H1 (cell line): ENCODE measurements around the gene NELL2. TPM values are rescaled to one million over a fixed set of nuclear protein-coding genes. Genes with fewer than 3 reads are reported as not detected.

Source experiments
- CTCF ChIA-PET: fragments of 300-600 bp; sonication (Branson Sonifier 250); formaldehyde crosslinking; loops from one replicate; lab custom pipeline; 2021; ENCODE audit not compliant: partially characterized antibody; lab: Charles Lee
- POLR2A ChIA-PET: fragments of 300-600 bp; sonication (Branson Sonifier 250); formaldehyde crosslinking; loops from one replicate; lab custom pipeline; 2021; ENCODE audit warnings: inconsistent platforms; ENCODE audit not compliant: partially characterized antibody; lab: Charles Lee
- DNase-seq, 2 experiments: peaks; one replicate each; pipeline versions ENCODE4 v3.0.0 to v3.0.0-alpha.2; 2010 to 2022; ENCODE audit warnings: low spot score in 2 of 2, low read depth in 1 of 2, mixed read lengths in 1 of 2
- FAIRE-seq: peaks from 2 replicates; lab custom pipeline; 2011; peaks lifted over from hg19 to GRCh38; lab: Jason Lieb, UNC
- H2AFZ ChIP-seq: 2 replicates; pipeline ENCODE4 v1.8.1; 2012; ENCODE audit warnings: low read length, inconsistent platforms
- H2AK5ac ChIP-seq: 2 replicates; pipeline ENCODE4 v1.6.1; 2013; ENCODE audit warnings: low read depth, low read length
- H2BK120ac ChIP-seq: replicated peaks from 2 replicates; pipeline ENCODE3; 2013; ENCODE audit warnings: low read depth, low read length, inconsistent platforms
- H2BK12ac ChIP-seq: 2 replicates; pipeline ENCODE4 v1.6.1; 2013; ENCODE audit warnings: low read depth, low read length
- H2BK15ac ChIP-seq: 2 replicates; pipeline ENCODE4 v1.6.1; 2013; ENCODE audit warnings: low read length
- H2BK20ac ChIP-seq: 2 replicates; pipeline ENCODE4 v1.6.1; 2013; ENCODE audit warnings: low read length
- H2BK5ac ChIP-seq: 2 replicates; pipeline ENCODE4 v1.6.1; 2013; ENCODE audit warnings: low read depth, low read length
- H3K14ac ChIP-seq: 2 replicates; pipeline ENCODE4 v1.6.1; 2013; ENCODE audit warnings: inconsistent platforms; ENCODE audit not compliant: insufficient read length
- H3K18ac ChIP-seq: 2 replicates; pipeline ENCODE4 v1.6.1; 2013; ENCODE audit warnings: low read length; ENCODE audit errors: extremely low read depth
- H3K23ac ChIP-seq: 2 replicates; pipeline ENCODE4 v1.6.1; 2013; ENCODE audit warnings: inconsistent platforms; ENCODE audit not compliant: insufficient read length
- H3K23me2 ChIP-seq: 2 replicates; pipeline ENCODE4 v1.6.1; 2013; ENCODE audit warnings: low read depth, low read length
- H3K27ac ChIP-seq: 2 replicates; pipeline ENCODE4 v1.6.1; 2011; ENCODE audit warnings: low read depth, low read length, inconsistent platforms
- H3K27me3 ChIP-seq, 4 experiments: replicated peaks in 1 of 4; 1 replicate in 1 of 4; 2 replicates in 3 of 4; pipeline versions ENCODE4 v1.6.1 to v1.8.1; 2011 to 2013; ENCODE audit warnings: low read length in 3 of 4, mild to moderate bottlenecking in 3 of 4, inconsistent platforms in 2 of 4, mixed read lengths in 2 of 4, moderate library complexity in 1 of 4; ENCODE audit not compliant: control insufficient read depth in 3 of 4, insufficient read depth in 3 of 4; ENCODE audit errors: extremely low read depth in 1 of 4
- H3K36me3 ChIP-seq, 4 experiments: 2 replicates each; pipeline versions ENCODE4 v1.6.1 to v1.8.1; 2011 to 2013; ENCODE audit warnings: mild to moderate bottlenecking in 4 of 4, low read length in 3 of 4, moderate library complexity in 2 of 4, control low read depth in 1 of 4, inconsistent platforms in 1 of 4; ENCODE audit not compliant: insufficient read depth in 4 of 4, control insufficient read depth in 2 of 4
- H3K4ac ChIP-seq: replicated peaks from 2 replicates; pipeline ENCODE3; 2013; ENCODE audit warnings: low read length, low read depth, mixed read lengths, inconsistent platforms; ENCODE audit not compliant: insufficient read length
- H3K4me1 ChIP-seq, 4 experiments: replicated peaks in 1 of 4; 1 replicate in 1 of 4; 2 replicates in 3 of 4; pipeline versions ENCODE4 v1.6.1 to v1.8.1; 2011 to 2013; ENCODE audit warnings: low read length in 3 of 4, inconsistent platforms in 2 of 4, mixed read lengths in 1 of 4; ENCODE audit not compliant: insufficient read depth in 4 of 4, control insufficient read depth in 3 of 4
- H3K4me2 ChIP-seq, 2 experiments: 2 replicates each; pipeline versions ENCODE4 v1.6.1 to v1.8.1; 2011 to 2013; ENCODE audit warnings: low read depth in 2 of 2, low read length in 2 of 2, control low read depth in 1 of 2, inconsistent platforms in 1 of 2, mild to moderate bottlenecking in 1 of 2; ENCODE audit not compliant: insufficient read depth in 1 of 2
- H3K4me3 ChIP-seq, 4 experiments: fragments of 200-600, 300-600 bp in 1 of 4; sonication (generic), shearing (Covaris generic), sonication (Bioruptor Twin) in 1 of 4; 2 replicates each; pipeline versions ENCODE4 v1.5.1 to v1.8.1; 2011 to 2016; ENCODE audit warnings: low read length in 4 of 4, low read depth in 3 of 4, control low read depth in 2 of 4, inconsistent platforms in 2 of 4, mild to moderate bottlenecking in 2 of 4, mixed read lengths in 1 of 4, moderate library complexity in 1 of 4; ENCODE audit not compliant: insufficient read depth in 2 of 4; ENCODE audit errors: extremely low read depth in 1 of 4
- H3K56ac ChIP-seq: replicated peaks from 2 replicates; pipeline ENCODE3; 2013; ENCODE audit warnings: low read depth, mild to moderate bottlenecking, mixed read lengths, low read length, inconsistent platforms; ENCODE audit not compliant: insufficient read length
- H3K79me1 ChIP-seq: 2 replicates; pipeline ENCODE4 v1.6.1; 2013; ENCODE audit warnings: low read depth, low read length, control low read depth
- H3K79me2 ChIP-seq, 2 experiments: 2 replicates each; pipeline versions ENCODE4 v1.6.1 to v1.8.1; 2012 to 2013; ENCODE audit warnings: low read length in 2 of 2, mild to moderate bottlenecking in 2 of 2, inconsistent platforms in 1 of 2; ENCODE audit not compliant: insufficient read depth in 2 of 2, control insufficient read depth in 1 of 2
- H3K9ac ChIP-seq, 4 experiments: replicated peaks in 1 of 4; 1 replicate in 1 of 4; 2 replicates in 3 of 4; pipeline versions ENCODE4 v1.6.1 to v1.8.1; 2011 to 2013; ENCODE audit warnings: low read depth in 3 of 4, low read length in 3 of 4, control low read depth in 2 of 4, mild to moderate bottlenecking in 2 of 4, moderate library complexity in 2 of 4, inconsistent platforms in 1 of 4; ENCODE audit errors: extremely low read depth in 1 of 4
- H3K9me3 ChIP-seq, 2 experiments: 2 replicates each; pipeline versions ENCODE4 v1.6.1 to v1.8.1; 2012 to 2013; ENCODE audit warnings: mild to moderate bottlenecking in 2 of 2, moderate library complexity in 2 of 2, control low read depth in 1 of 2, inconsistent platforms in 1 of 2, low read depth in 1 of 2, low read length in 1 of 2, mixed read lengths in 1 of 2; ENCODE audit not compliant: insufficient read depth in 2 of 2
- H4K20me1 ChIP-seq, 2 experiments: replicated peaks in 1 of 2; 2 replicates each; pipeline versions ENCODE3 to v1.8.1; 2011 to 2013; ENCODE audit warnings: inconsistent platforms in 2 of 2, low read length in 2 of 2, mild to moderate bottlenecking in 1 of 2; ENCODE audit not compliant: insufficient read depth in 2 of 2, control insufficient read depth in 1 of 2
- H4K5ac ChIP-seq: 2 replicates; pipeline ENCODE4 v1.6.1; 2013; ENCODE audit warnings: low read length, low read depth, mixed read lengths, inconsistent platforms; ENCODE audit not compliant: insufficient read length
- H4K8ac ChIP-seq: 2 replicates; pipeline ENCODE4 v1.8.0; 2013; ENCODE audit warnings: mild to moderate bottlenecking, moderate library complexity, low read length, inconsistent platforms; ENCODE audit not compliant: insufficient read depth; ENCODE audit errors: extremely low read depth
- H4K91ac ChIP-seq: replicated peaks from 2 replicates; pipeline ENCODE3; 2013; ENCODE audit warnings: low read length, mixed read lengths, inconsistent platforms; ENCODE audit not compliant: insufficient read length
- BCL11A ChIP-seq, 2 experiments: IDR thresholded peaks; one replicate each; pipeline ENCODE4 v1.6.1; 2011; ENCODE audit warnings: low read depth in 2 of 2, low read length in 2 of 2, mild to moderate bottlenecking in 2 of 2
- BRCA1 ChIP-seq: IDR thresholded peaks from 2 replicates; pipeline ENCODE4 v1.6.1; 2012; ENCODE audit warnings: low read depth, low read length, improper control_type of control experiment
- CBX5 ChIP-seq: fragments of 300-800, 300-1000 bp; sonication (generic); IDR thresholded peaks from 2 replicates; pipeline ENCODE4 v1.7.1; 2016; ENCODE audit warnings: antibody characterized with exemption, low read length, low read depth
- CHD1 ChIP-seq: IDR thresholded peaks from 2 replicates; pipeline ENCODE4 v1.6.1; 2012; ENCODE audit warnings: low read depth, low read length, improper control_type of control experiment
- CHD2 ChIP-seq: IDR thresholded peaks from 2 replicates; pipeline ENCODE4 v1.6.1; 2012; ENCODE audit warnings: low read length, improper control_type of control experiment
- CREB1 ChIP-seq: IDR thresholded peaks from 2 replicates; pipeline ENCODE4 v1.6.1; 2012; ENCODE audit warnings: inconsistent platforms
- MAFK ChIP-seq: IDR thresholded peaks from 2 replicates; pipeline ENCODE4 v1.6.1; 2012; ENCODE audit warnings: low read depth, mild to moderate bottlenecking, improper control_type of control experiment, low read length
- SIX5 ChIP-seq: IDR thresholded peaks from 2 replicates; pipeline ENCODE4 v1.6.1; 2011; ENCODE audit warnings: mild to moderate bottlenecking, low read depth, low read length
- TAF1 ChIP-seq: IDR thresholded peaks from 2 replicates; pipeline ENCODE4 v1.6.1; 2011; ENCODE audit warnings: mild to moderate bottlenecking, low read depth, low read length
- TAF7 ChIP-seq: optimal IDR thresholded peaks from 2 replicates; pipeline ENCODE3; 2011; ENCODE audit warnings: low read depth, mild to moderate bottlenecking, inconsistent platforms, low read length, moderate library complexity, borderline replicate concordance
- YY1 ChIP-seq: IDR thresholded peaks from 2 replicates; pipeline ENCODE4 v1.6.1; 2011; ENCODE audit warnings: low read depth, mild to moderate bottlenecking, low read length
- WGBS, 2 experiments: shearing (Covaris generic) in 1 of 2; methylation state at CpG; one replicate each; pipeline versions ENCODE4 v1.1.6 to v1.1.7; 2013 to 2015; ENCODE audit warnings: low lambda C conversion rate in 2 of 2, mixed read lengths in 2 of 2, inconsistent platforms in 1 of 2, low coverage in 1 of 2, missing lambda C conversion rate in 1 of 2; ENCODE audit not compliant: insufficient replicate concordance in 2 of 2, insufficient coverage in 1 of 2, insufficient read length in 1 of 2; ENCODE audit errors: extremely low coverage in 1 of 2, missing lambda C conversion rate in 1 of 2; 5-methylcytosine and 5-hydroxymethylcytosine counted together
- polyA plus RNA-seq, 7 experiments: library from polyadenylated mRNA; depleted of rRNA in 3 of 7; stranded (reverse) in 5 of 7; unstranded in 2 of 7; fragments of >200 nt in 5 of 7; fragments of 200-250 nt in 2 of 7; gene quantifications; 1 replicate in 5 of 7; 2 replicates in 1 of 7; 4 replicates in 1 of 7; pipeline versions ENCODE4 v1.2.1 to v1.2.3, GENCODE V29; 2011 to 2013; ENCODE audit warnings: missing spikeins in 2 of 7, mixed read lengths in 2 of 7
- total RNA-seq: library from RNA; stranded (reverse); fragmentation: NEBNext Ultra II Directional; extraction: Animal tissue kit (Norgen Biotek cat#: 25700); gene quantifications from 2 replicates; pipeline ENCODE4 v1.2.1, GENCODE V29; 2021

NELL2 gene
- total and polyA plus RNA-seq, 2 of the 8 experiments (the other 6 are each of a cell fraction or from before 2014, with no cell fraction given), result 54.2 to 56.8 TPM

DNA sequence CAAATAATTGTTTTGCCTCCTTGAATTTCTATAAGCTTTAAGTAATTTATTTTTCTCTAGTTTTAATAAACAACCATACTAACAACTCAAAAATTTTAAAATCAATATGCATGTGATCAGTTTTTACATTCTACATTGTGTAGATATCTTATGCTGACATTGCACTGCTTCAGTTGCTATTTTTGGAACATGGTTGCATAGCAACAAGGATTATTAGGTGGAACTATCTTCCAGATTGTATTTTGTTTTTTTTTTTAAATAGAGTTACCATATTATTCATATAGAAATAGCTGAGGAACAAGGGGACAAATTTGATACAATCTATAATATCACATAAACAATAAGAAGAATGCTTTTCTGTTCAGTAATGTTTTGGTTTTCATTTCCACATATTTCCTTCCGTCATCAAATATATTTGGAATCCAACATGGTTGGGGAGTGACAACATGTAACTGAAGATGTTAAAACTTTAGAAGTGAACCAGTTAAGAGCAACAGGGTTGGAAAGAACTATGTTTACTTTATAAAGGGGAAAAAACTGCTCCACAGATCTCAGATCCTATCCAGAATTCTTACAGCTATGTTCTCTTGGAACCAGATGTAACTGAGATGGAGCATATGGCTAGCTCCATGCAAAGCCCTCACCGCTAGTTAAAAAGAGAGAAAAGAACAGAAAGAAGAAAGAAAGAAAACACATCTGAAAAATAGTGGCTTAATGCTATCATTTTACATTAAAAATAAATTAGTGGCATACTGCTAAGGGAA, 235.5 kb downstream of the NELL2 start:
- Histone ChIP-seq H4K20me1 (no peaks in the 10 kb centered on the region), H3K27ac (no peak overlapping the region), H3K9ac (no peak overlapping the region), H2BK12ac (no peak overlapping the region), H3K14ac (no peak overlapping the region), H3K27me3 (no peaks in the 10 kb centered on the region), H3K79me2 (no peaks in the 10 kb centered on the region), H4K8ac (no peak overlapping the region), H3K4me3 (no peak overlapping the region), H3K23ac (no peak overlapping the region), H4K5ac (no peak overlapping the region), H2BK5ac (no peak overlapping the region), H4K91ac (no peak overlapping the region), H3K9me3 (no peaks in the 10 kb centered on the region), H2AK5ac (no peak overlapping the region), H3K56ac (no peak overlapping the region), H2AFZ (no peak overlapping the region), H2BK20ac (no peak overlapping the region), H3K4me1 (no peaks in the 10 kb centered on the region; a peak in 2 of 7 replicates), H2BK15ac (no peak overlapping the region), H3K4ac (no peak overlapping the region), H3K36me3 (no peaks in the 10 kb centered on the region), H3K18ac (no peak overlapping the region), H2BK120ac (no peak overlapping the region), H3K23me2 (no peaks in the 10 kb centered on the region), H3K79me1 (no peaks in the 10 kb centered on the region), H3K4me2 (no peak overlapping the region)
- DNase-seq (no peak), FAIRE-seq (no peak)
- ChIA-PET CTCF (no interaction called here), POLR2A (no interaction called here)
- 97% methylated on average over 2 of the region's 2 CpGs; no CpG with 5 or more reads in 1 of the 2 experiments for whole genome bisulfite sequencing, 2 experiments
- TF ChIP-seq TAF1, result no peak
- TF ChIP-seq BRCA1, result no peak
- TF ChIP-seq CHD1, result no peak
- TF ChIP-seq CREB1, result no peak
- no peak for TF ChIP-seq CBX5
- no peak for TF ChIP-seq CHD2
- no peak for TF ChIP-seq YY1
- no peak for TF ChIP-seq BCL11A (IDR thresholded peaks at IDR 0.05; ENCODE audit: low read depth in 2 of 2, low read length in 2 of 2)
- TF ChIP-seq MAFK, result no peak
- TF ChIP-seq TAF7, result no peak
- TF ChIP-seq SIX5, result no peak
